GM12874 (cell line): ENCODE results near the gene EFCAB6.

ENCODE experiments used
- TF ChIP-seq, protein P1 (sequence below): IDR thresholded peaks from 2 replicates; pipeline ENCODE4 v1.5.1; 2011; ENCODE audit warnings: low read depth, mild to moderate bottlenecking, control low read depth, low read length, moderate library complexity; ENCODE audit not compliant: insufficient read depth

Gene EFCAB6

DNA sequence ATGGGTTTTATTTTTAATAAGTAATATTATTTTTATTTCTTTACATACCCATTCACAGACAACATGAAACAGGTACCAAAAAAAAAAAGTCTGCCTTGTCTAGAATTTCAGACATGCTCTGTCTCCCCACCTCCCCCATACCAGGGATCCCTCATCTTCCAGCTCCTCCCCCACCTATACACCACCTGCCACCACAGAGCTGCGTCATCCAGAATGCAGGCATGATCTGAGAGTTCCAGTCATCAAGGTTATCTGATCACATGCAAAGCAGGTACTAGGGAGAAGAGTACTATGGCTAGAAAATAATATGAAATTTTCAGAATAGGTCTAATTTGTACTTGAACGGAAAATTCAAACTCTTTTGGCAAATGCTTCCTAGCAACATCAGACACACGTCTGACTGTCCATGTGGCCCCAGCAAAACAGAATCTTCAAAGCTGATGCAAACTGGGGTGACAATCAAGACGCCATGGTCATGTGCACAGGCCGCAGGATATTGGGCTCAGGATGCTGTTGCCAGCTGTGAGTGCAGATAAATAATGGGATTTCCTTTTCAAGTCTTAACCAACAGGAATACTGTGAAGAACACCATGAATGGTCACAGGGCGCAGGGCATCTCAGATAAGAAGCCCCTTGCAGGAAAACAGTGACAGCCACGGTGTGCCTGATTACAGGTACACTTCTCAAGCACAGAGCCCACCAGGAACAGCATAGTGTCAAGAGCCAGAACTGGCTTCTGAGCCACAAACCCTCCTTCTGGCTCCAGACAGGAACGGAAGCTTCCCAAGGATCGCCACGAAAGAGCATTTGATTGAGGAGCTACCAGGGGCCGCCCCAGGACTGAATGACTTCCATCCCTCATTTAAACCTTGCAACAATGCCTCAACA lies 169.5 kb downstream of the EFCAB6 start:
- TF ChIP-seq, protein P1, sequence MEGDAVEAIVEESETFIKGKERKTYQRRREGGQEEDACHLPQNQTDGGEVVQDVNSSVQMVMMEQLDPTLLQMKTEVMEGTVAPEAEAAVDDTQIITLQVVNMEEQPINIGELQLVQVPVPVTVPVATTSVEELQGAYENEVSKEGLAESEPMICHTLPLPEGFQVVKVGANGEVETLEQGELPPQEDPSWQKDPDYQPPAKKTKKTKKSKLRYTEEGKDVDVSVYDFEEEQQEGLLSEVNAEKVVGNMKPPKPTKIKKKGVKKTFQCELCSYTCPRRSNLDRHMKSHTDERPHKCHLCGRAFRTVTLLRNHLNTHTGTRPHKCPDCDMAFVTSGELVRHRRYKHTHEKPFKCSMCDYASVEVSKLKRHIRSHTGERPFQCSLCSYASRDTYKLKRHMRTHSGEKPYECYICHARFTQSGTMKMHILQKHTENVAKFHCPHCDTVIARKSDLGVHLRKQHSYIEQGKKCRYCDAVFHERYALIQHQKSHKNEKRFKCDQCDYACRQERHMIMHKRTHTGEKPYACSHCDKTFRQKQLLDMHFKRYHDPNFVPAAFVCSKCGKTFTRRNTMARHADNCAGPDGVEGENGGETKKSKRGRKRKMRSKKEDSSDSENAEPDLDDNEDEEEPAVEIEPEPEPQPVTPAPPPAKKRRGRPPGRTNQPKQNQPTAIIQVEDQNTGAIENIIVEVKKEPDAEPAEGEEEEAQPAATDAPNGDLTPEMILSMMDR, result no peak

DNA sequence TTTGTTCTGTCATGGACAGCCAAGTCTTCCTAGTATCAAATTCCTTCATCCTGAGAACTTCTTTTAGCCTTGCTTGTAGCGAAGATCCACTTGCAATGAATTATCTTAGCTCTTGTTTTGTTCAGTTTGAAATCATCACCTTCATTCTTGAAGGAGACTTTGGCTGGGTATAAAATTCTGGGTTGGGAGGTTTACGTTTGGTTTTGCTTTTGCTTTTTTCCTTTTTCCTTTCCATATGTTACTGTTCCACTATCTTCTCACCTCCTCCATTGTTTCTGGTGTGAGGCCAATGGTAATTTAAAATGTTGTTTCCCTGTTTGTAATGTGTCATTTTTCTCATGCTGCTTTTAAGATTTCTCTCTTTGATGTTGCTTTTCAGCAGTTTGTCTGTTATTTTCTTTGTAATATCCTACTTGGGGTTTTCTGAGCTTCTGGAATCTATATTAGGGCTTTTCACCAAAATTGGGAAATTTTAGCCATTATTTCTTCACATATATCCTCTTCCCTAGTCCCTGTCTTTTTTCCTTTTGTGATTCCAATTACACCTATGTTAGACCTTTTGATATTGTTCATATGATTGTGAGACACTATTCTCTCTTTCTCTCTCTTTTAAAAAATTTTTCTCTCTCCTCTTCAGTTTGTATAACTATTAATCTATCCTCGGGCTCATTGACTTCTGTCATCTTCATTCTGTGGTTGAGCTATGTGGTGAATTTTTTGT lies 172.7 kb downstream of the EFCAB6 start:
- TF ChIP-seq, protein P1, result no peak

DNA sequence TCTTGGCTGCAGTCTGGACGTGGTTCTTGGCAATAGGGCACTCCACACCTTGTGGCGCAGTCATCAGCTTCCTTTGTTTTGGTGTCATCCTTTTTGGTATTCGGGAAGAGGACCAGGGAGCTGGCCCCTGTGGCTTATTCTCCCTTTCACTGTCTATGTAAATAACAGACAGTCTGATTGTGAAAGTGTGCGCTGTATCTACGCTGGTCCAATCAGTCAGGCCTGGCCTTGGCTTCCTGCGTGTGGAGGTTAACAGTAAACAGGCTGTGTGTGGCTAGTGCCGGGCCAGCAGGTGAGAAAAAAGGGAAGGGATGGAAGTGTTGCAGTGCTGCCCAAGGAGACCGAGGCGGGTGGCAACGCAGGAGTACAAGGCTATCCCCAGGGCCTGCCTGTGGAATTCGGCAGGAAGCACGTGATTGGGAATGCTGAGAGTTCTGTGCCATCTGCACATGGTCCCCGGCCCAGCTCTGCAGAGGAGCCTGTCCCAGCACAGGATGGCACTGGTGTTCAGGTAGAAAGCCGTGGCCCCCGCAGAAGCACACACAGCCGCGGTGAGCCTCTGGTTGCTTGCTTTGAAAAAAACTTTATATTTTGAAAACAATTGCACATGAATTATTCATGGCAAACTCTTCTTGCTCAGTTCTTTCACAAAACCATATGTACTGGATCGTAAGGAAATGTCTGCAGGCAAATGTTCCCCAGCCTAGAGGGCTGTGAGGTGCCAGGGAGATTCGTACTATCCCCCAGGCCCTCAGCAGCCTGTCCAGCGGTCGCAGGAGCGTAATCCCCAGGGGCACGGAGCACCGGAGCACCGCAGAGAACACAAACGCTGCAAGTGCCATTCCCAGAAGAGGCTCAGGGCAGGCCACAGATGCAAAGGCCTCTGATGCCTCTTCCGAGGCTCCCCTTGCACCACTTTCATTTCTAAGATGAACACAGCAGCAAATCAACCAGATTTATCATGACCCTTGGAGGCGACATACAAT lies 174.5 kb downstream of the EFCAB6 start:
- TF ChIP-seq, protein P1, result no peak

DNA sequence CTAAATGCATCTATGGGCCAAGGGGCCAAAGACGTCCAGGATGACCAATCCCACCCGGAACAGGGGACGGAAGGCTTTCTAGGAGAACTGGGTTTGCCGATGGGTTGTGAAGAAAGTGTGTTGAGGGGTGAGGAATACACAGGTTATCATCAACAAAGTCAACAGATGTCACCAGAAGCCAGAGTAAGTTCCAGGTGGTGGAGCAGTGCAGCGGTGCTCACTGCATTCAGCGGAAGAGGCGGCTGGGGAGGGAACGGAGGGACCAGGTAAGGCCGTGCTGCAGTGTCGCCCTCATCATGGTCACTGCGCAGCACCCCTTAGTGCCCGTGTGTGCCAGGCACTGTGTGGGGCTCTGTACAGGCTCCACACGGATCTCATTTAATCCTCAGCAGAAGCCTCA lies 176.0 kb downstream of the EFCAB6 start:
- TF ChIP-seq, protein P1, result no peak

DNA sequence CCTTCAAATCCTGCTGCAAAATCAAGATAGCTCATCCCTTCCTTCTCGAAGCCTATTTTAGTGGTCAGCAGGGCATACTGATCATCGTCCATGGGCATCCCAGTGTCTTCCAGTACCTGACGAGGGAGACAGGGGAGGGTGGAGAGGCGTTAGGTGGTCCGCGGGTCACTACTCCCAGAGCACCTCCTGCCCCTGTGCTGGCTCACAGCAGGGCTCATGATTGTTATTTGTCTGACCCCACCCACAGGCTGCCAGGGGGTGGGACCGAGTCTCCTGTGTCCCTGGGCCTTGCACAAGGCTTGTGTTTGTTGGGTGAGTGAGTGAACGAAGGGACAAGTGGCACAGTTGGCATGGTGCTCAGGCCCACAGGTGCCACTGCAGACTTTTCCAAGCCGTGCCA lies 177.0 kb downstream of the EFCAB6 start:
- TF ChIP-seq, protein P1, result no peak

DNA sequence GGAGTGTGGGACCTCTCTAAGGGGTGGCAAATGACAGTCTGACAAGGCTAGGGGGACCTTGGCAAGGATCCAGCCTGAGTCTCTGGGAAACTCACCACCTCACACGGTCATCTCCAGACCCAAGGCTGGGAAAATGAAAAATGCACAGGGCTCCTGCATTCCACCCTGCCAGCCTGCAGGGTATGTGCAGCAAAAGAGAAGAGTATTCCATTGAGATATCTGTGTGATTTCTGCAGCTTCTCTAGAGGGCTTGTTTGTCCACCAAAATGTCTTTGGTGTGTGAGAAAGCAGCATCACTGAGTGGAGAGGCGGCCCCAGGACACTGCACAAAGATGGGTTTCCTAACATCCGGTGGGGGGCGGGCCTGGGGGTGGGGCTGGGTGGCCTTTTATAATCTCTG lies 177.8 kb downstream of the EFCAB6 start:
- TF ChIP-seq, protein P1, result no peak
